Bronchial epithelial cell (primary cell): ENCODE data around the gene TMC8. TPM values are rescaled to one million over a fixed set of nuclear protein-coding genes. Genes with fewer than 3 reads are reported as not detected.

Experiments
- DNase-seq: peaks from one replicate; pipeline ENCODE4 v3.0.0-alpha.2; 2010; ENCODE audit warnings: low read depth
- FAIRE-seq: peaks from 2 replicates; lab custom pipeline; 2011; peaks lifted over from hg19 to GRCh38; lab: Jason Lieb, UNC
- H3K27me3 ChIP-seq: 2 replicates; pipeline ENCODE4 v1.5.1; 2011; ENCODE audit warnings: low read length; ENCODE audit not compliant: control insufficient read depth, insufficient read depth
- H3K36me3 ChIP-seq: 2 replicates; pipeline ENCODE4 v1.5.1; 2011; ENCODE audit warnings: low read length; ENCODE audit not compliant: control insufficient read depth, insufficient read depth
- H3K4me3 ChIP-seq: 2 replicates; pipeline ENCODE4 v1.5.1; 2011; ENCODE audit warnings: mild to moderate bottlenecking, low read depth, low read length, control low read depth
- total RNA-seq: library from RNA; depleted of rRNA; stranded (reverse); fragments of >200 nt; gene quantifications from 2 replicates; pipeline ENCODE4 v1.2.1, GENCODE V29; 2014
- TF ChIP-seq, protein P1 (sequence below): IDR thresholded peaks from 2 replicates; pipeline ENCODE4 v1.5.1; 2011; ENCODE audit warnings: mild to moderate bottlenecking, moderate library complexity, low read length, control low read depth, inconsistent platforms; ENCODE audit not compliant: insufficient read depth, severe bottlenecking

The TMC8 gene
- total RNA-seq, 1 donor from 2014 or later = not detected

DNA sequence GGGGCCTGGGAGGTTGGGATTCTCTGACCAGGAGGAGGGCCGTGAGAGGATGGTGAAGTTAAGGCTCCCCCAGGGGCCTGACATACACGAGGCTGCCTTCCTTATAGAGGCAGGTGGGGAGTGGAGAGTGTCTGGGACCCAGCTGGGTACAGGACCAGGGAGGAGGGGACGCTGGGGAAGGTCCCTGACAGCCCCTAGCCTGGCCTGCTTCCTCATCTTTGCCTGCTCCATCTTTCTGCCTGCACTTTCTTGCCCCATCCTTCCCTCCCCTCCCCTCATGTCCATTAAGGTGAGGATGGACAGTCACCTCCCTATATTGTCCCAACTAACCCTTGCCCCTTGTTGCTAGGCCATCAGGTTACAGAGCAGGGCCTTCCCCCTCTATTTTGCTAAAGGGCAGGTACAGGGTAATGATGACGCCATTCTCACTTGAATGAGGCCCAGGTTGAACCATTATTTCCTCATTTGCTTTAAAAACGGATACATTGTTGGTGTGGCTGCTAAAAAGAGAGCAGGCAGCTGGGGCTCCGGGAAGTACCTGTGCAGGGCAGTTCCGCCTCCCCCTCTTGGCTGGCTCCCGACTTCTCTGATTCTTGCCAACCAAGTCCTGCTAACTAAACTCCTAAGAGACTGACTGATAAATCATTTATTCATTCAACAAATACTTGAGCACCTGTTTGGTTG, 16.9 kb downstream of the TMC8 start:
- H3K36me3 ChIP-seq = no peaks in the 10 kb centered on the region
- TF ChIP-seq, protein P1, sequence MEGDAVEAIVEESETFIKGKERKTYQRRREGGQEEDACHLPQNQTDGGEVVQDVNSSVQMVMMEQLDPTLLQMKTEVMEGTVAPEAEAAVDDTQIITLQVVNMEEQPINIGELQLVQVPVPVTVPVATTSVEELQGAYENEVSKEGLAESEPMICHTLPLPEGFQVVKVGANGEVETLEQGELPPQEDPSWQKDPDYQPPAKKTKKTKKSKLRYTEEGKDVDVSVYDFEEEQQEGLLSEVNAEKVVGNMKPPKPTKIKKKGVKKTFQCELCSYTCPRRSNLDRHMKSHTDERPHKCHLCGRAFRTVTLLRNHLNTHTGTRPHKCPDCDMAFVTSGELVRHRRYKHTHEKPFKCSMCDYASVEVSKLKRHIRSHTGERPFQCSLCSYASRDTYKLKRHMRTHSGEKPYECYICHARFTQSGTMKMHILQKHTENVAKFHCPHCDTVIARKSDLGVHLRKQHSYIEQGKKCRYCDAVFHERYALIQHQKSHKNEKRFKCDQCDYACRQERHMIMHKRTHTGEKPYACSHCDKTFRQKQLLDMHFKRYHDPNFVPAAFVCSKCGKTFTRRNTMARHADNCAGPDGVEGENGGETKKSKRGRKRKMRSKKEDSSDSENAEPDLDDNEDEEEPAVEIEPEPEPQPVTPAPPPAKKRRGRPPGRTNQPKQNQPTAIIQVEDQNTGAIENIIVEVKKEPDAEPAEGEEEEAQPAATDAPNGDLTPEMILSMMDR = no peak
- no peak overlapping the region for H3K4me3 ChIP-seq
- no peak for FAIRE-seq
- no peaks in the 10 kb centered on the region for H3K27me3 ChIP-seq
- DNase-seq = no peak

DNA sequence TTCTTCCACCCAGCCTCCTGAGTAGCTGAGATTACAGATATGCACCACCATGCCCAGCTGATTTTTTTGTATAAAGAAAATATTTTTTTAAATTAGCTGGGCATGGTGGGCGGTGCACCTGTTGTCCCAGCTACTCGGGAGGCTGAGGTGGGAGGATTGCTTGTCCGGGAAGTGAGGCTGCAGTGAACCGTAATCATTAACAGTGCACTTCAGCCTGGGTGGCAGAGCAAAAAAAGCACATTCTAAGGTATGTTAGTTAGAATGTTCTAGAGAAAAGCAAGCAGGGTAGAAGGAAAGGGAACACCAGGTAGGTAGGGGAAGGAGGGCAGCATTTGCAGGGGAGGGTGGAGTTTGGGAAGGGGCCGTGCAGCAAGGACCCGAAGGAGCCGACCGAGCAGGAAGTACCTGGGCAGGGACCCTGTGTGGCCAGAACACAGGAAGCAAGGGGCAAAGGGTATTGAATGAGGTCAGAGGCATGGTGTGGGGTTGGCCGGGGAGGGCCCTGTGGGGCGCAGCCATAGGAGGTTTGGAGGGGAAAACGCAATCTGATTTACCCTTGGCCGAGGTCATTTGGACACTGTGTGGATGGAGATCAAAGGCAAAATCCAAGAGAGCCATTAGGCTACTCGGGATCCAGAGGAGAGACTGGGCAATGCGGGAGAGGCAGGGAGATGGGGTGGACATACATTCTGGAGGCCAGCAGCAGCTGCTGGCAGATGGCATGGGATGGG, 17.9 kb downstream of the TMC8 start:
- H3K36me3 ChIP-seq = no peaks in the 10 kb centered on the region
- H3K4me3 ChIP-seq = no peak overlapping the region
- TF ChIP-seq, protein P1 = no peak
- H3K27me3 ChIP-seq = no peaks in the 10 kb centered on the region
- FAIRE-seq (no peak), DNase-seq (no peak)

DNA sequence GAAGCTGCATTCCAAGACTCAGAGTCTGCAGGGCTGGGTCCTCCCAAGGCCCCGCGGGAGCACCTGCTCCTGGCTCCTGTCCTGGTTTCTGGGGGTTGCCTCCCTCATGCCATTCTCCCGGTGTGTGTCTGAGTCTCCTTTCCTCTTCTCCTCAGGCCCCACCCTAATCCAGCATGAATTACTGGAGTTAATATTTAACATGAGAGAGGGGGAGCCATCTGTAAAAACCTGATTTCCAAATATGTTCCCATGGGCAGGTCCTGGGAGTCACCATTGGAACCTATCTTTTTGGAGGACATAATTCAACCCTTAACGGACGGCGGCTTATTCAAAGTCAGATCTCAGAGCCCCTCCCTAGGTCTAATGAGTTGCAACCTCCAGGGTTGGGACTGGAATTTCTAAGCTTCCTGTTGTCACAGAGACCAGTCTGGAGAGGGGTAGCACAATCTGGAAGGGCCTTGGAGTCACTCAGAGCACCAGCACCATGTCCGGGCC, 21.0 kb downstream of the TMC8 start:
- FAIRE-seq = no peak
- TF ChIP-seq, protein P1 = no peak
- Histone ChIP-seq H3K4me3 (no peak overlapping the region), H3K36me3 (no peaks in the 10 kb centered on the region), H3K27me3 (no peaks in the 10 kb centered on the region)
- DNase-seq = peak; percentile 46

DNA sequence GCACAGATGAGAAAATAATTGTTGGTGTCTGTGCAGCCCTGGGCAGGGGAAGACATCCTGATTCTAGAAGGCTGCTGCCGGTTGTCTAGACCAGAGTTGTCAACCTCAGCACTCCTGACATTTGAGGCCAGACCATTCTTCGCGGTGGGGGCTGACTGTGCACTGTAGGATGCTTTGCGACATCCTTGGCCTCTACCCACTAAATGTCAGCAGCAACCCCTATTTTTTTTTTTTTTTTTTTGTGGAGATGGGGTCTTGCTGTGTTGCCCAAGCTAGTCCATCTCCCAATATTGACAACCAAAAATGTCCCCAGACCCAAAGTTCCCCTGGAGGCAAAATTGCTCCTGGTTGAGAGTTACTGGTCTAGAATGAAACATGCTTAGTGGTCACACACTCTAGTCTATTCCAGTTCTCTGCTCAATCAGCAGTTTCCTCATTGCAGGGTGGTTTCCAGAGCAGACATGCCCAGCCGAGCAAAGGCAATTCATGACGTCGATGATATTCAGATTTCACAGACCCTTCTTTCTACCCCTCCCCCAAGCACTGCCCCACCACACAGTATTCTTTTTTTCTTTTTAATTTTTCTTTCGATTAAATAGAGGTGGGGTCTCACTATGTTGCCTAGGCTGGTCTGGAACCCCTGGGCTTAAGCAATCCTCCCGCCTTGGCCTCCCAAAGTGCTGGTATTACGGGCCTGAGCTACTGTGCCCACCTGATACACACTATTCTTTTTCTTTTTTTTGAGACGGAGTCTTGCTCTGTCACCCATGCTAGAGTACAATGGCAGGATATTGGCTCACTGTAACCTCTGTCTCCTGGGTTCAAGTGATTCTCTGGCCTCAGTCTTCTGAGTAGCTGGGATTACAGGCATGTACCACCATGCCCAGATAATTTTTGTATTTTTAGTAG, 24.6 kb downstream of the TMC8 start:
- Histone ChIP-seq H3K27me3 (no peaks in the 10 kb centered on the region), H3K4me3 (no peak overlapping the region), H3K36me3 (no peaks in the 10 kb centered on the region)
- FAIRE-seq (no peak), DNase-seq (peak; percentile 70)
- TF ChIP-seq, protein P1 = no peak

DNA sequence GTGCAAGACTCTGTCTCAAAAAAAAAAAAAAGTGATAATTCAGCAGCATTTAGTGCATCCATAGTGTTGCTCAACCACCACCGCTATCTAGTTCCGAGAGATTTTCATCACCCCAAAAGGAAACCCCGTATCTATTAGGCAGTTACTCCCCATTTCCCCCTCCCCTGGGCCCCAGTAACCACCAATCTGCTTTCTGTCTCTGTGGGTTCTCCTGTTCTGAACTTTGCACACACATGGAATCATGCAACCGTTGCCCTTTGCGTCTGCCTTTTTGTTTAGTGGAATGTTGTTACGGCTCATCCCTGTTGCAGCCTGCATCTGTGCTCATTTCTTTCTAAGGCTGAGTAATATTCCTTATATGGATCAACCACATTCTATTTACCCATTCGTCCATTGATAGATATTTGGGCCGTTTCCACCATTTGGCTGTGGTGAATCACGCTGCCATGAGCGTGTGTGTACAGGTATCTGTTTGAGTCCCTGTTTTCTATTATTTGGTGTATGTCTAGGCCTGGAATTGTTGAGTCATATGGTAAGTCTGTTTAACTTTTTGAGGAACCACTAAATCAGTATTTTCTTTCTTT, 29.1 kb downstream of the TMC8 start:
- TF ChIP-seq, protein P1 = no peak
- H3K4me3 ChIP-seq = no peak overlapping the region
- FAIRE-seq = peak; percentile 83
- no peaks in the 10 kb centered on the region for H3K27me3 ChIP-seq
- H3K36me3 ChIP-seq = no peaks in the 10 kb centered on the region
- peak; percentile 96 for DNase-seq
